Measurements from ENCODE around the gene EFL1. TPM values are rescaled to one million over a fixed set of nuclear protein-coding genes. Genes with fewer than 3 reads are reported as not detected.

Gene EFL1
- polyA plus RNA-seq, 1 of the 3 experiments (the other 2 are of a cell fraction) = 12.3 TPM

DNA sequence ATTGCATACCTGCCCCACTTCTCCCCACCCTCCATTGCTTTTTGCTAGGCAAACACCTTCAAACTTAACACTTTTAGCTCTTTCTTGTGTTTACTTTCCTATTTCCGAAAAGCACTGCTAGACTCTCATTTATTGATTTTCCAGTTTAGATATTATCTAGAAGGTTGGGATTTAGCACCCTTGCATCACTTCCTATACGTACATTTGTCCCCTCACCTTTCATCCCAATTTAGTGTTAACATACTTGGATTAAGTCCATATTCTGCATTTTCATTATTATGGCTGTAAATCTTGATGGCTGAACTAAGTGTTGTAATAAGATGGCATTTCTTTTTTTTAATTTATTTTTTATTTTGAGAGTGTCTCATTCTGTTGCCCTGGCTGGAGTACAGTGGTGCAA is 47.3 kb upstream of the EFL1 start:
- Histone ChIP-seq H2AFZ (ENCODE audit: low read depth) (no peak overlapping the region), H3K27ac (ENCODE audit: low read depth in 2 of 2, low read length in 1 of 2) (no peak overlapping the region), H3K9me2 (no peaks in the 10 kb centered on the region), H3K36me3 (replicated peaks in 1 of 2; ENCODE audit: control insufficient read depth in 1 of 2, insufficient read depth in 2 of 2, low read length in 1 of 2) (no peaks in the 10 kb centered on the region), H3F3A (replicated peaks; ENCODE audit: insufficient read depth) (no peaks in the 10 kb centered on the region), H3K79me2 (ENCODE audit: insufficient read depth) (no peaks in the 10 kb centered on the region), H3K9ac (no peak overlapping the region), H4K20me1 (ENCODE audit: insufficient read depth) (no peaks in the 10 kb centered on the region), H3K4me1 (ENCODE audit: control insufficient read depth in 1 of 2, insufficient read depth in 2 of 2, low read depth in 1 of 2, low read length in 1 of 2) (peaks cover 0 to 7% of the 10 kb centered on the region in 2 experiments; a peak in 1 of 4 replicates), H3K27me3 (ENCODE audit: insufficient read depth) (no peaks in the 10 kb centered on the region; the same call in 1 of the 2 replicates), H3K4me2 (no peak overlapping the region), H3K4me3 (ENCODE audit: low read depth in 2 of 2, low read length in 1 of 2) (no peak overlapping the region), H3K9me3 (no peaks in the 10 kb centered on the region)
- ChIA-PET POLR2A (no interaction called here), CTCF (no interaction called here)
- WGBS (ENCODE audit: low lambda C conversion rate) = 51% methylated on average over 2 of the region's 2 CpGs
- no peak for TF ChIP-seq EP300 (IDR thresholded peaks at IDR 0.05; ENCODE audit: borderline replicate concordance in 1 of 2, low read depth in 1 of 2, low read length in 1 of 2)
- TF ChIP-seq POLR2AphosphoS5 (IDR thresholded peaks at IDR 0.05; ENCODE audit: low read depth, low read length) = no peak
- TF ChIP-seq, protein P1, sequence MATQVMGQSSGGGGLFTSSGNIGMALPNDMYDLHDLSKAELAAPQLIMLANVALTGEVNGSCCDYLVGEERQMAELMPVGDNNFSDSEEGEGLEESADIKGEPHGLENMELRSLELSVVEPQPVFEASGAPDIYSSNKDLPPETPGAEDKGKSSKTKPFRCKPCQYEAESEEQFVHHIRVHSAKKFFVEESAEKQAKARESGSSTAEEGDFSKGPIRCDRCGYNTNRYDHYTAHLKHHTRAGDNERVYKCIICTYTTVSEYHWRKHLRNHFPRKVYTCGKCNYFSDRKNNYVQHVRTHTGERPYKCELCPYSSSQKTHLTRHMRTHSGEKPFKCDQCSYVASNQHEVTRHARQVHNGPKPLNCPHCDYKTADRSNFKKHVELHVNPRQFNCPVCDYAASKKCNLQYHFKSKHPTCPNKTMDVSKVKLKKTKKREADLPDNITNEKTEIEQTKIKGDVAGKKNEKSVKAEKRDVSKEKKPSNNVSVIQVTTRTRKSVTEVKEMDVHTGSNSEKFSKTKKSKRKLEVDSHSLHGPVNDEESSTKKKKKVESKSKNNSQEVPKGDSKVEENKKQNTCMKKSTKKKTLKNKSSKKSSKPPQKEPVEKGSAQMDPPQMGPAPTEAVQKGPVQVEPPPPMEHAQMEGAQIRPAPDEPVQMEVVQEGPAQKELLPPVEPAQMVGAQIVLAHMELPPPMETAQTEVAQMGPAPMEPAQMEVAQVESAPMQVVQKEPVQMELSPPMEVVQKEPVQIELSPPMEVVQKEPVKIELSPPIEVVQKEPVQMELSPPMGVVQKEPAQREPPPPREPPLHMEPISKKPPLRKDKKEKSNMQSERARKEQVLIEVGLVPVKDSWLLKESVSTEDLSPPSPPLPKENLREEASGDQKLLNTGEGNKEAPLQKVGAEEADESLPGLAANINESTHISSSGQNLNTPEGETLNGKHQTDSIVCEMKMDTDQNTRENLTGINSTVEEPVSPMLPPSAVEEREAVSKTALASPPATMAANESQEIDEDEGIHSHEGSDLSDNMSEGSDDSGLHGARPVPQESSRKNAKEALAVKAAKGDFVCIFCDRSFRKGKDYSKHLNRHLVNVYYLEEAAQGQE (IDR thresholded peaks at IDR 0.05; ENCODE audit: low read depth, low read length) = no peak
- TF ChIP-seq, protein P2, sequence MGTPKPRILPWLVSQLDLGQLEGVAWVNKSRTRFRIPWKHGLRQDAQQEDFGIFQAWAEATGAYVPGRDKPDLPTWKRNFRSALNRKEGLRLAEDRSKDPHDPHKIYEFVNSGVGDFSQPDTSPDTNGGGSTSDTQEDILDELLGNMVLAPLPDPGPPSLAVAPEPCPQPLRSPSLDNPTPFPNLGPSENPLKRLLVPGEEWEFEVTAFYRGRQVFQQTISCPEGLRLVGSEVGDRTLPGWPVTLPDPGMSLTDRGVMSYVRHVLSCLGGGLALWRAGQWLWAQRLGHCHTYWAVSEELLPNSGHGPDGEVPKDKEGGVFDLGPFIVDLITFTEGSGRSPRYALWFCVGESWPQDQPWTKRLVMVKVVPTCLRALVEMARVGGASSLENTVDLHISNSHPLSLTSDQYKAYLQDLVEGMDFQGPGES (IDR thresholded peaks at IDR 0.05; ENCODE audit: low read depth, low read length) = no peak
- TF ChIP-seq YY1 (IDR thresholded peaks at IDR 0.05; ENCODE audit: low read depth) = no peak
- TF ChIP-seq RCOR1 (IDR thresholded peaks at IDR 0.05; ENCODE audit: low read length) = no peak
- TF ChIP-seq RAD21 (IDR thresholded peaks at IDR 0.05; ENCODE audit: low read length) = no peak
- TF ChIP-seq FOSL2 (IDR thresholded peaks at IDR 0.05; ENCODE audit: borderline replicate concordance, low read depth) = no peak
- no peak for TF ChIP-seq NFIC (IDR thresholded peaks at IDR 0.05; ENCODE audit: borderline replicate concordance)
- DNase-seq = no peak

DNA sequence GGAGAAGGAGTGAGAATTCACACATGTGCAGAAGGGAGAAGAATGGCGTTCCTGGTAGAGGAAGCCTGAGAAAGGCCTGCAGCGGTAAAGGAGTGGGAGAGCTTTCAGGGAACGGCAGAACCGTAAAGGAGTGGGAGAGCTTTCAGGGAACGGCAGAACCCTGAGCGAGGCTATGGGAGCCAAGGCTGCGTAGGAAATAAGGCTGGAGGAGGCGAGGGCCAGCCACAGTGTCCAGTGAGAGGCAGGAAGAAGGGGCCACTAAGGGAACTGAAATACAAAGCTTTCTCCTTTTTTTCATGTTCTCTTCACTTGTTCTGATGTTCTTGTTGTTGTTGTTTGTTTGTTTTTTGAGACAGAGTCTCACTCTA is 45.2 kb upstream of the EFL1 start:
- Histone ChIP-seq H3K9ac (no peak overlapping the region), H3F3A (replicated peaks; ENCODE audit: insufficient read depth) (no peaks in the 10 kb centered on the region), H3K4me1 (ENCODE audit: control insufficient read depth in 1 of 2, insufficient read depth in 2 of 2, low read depth in 1 of 2, low read length in 1 of 2) (peaks cover 0 to 10% of the 10 kb centered on the region in 2 experiments; a peak in 1 of 4 replicates), H3K27me3 (ENCODE audit: insufficient read depth) (no peaks in the 10 kb centered on the region; the same call in 1 of the 2 replicates), H3K9me2 (no peaks in the 10 kb centered on the region), H3K9me3 (no peaks in the 10 kb centered on the region), H3K79me2 (ENCODE audit: insufficient read depth) (no peaks in the 10 kb centered on the region), H3K27ac (ENCODE audit: low read depth in 2 of 2, low read length in 1 of 2) (no peak overlapping the region), H3K4me3 (ENCODE audit: low read depth in 2 of 2, low read length in 1 of 2) (no peak overlapping the region), H3K36me3 (replicated peaks in 1 of 2; ENCODE audit: control insufficient read depth in 1 of 2, insufficient read depth in 2 of 2, low read length in 1 of 2) (no peaks in the 10 kb centered on the region), H3K4me2 (no peak overlapping the region), H2AFZ (ENCODE audit: low read depth) (no peak overlapping the region), H4K20me1 (ENCODE audit: insufficient read depth) (no peaks in the 10 kb centered on the region)
- WGBS (ENCODE audit: low lambda C conversion rate) = 85% methylated on average over 8 of the region's 8 CpGs
- no peak for TF ChIP-seq RXRA (IDR thresholded peaks at IDR 0.05; ENCODE audit: borderline replicate concordance, low read depth)
- TF ChIP-seq TCF12 (IDR thresholded peaks at IDR 0.05) = no peak
- TF ChIP-seq, protein P3, sequence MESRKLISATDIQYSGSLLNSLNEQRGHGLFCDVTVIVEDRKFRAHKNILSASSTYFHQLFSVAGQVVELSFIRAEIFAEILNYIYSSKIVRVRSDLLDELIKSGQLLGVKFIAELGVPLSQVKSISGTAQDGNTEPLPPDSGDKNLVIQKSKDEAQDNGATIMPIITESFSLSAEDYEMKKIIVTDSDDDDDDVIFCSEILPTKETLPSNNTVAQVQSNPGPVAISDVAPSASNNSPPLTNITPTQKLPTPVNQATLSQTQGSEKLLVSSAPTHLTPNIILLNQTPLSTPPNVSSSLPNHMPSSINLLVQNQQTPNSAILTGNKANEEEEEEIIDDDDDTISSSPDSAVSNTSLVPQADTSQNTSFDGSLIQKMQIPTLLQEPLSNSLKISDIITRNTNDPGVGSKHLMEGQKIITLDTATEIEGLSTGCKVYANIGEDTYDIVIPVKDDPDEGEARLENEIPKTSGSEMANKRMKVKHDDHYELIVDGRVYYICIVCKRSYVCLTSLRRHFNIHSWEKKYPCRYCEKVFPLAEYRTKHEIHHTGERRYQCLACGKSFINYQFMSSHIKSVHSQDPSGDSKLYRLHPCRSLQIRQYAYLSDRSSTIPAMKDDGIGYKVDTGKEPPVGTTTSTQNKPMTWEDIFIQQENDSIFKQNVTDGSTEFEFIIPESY (IDR thresholded peaks at IDR 0.05; ENCODE audit: borderline replicate concordance, low read depth) = no peak
- POLR2A ChIA-PET = no interaction called here
- CTCF ChIA-PET = no interaction called here
- DNase-seq = no peak
